HG03139 (cell line): Measurements from ENCODE around the gene CLN6.
A peak's percentile ranks its signal among the peaks of the same experiment; 100 is the strongest.
"Not testable (repeated sequence)": the region's sequence is repeated elsewhere in the genome, so short reads cannot be mapped to it uniquely, and the experiment has no call there.

Source experiments
- ATAC-seq: cut with Tn5 transposase; IDR thresholded peaks from one replicate; pipeline ENCODE4 v1.9.1; 2021; ENCODE audit not compliant: unreplicated experiment

The CLN6 gene

DNA sequence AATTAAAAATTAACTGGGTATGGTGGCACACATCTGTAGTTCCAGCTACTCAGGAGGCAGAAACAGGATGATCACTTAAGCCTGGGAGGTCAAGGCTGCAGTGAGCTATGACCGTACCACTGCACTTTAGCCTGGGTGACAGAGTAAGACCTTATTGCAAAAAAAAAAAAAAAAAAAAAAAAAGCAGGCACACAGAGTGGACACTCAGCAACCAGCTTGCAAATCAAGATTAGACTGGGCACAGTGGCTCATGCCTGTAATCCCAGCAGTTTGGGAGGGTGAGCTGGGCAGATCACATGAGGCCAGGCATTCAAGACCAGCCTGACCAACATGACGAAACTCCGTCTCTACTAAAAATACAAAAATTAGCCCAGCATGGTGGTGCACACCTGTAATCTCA is 5.4 kb downstream of the CLN6 start:
- ATAC-seq = no peak

DNA sequence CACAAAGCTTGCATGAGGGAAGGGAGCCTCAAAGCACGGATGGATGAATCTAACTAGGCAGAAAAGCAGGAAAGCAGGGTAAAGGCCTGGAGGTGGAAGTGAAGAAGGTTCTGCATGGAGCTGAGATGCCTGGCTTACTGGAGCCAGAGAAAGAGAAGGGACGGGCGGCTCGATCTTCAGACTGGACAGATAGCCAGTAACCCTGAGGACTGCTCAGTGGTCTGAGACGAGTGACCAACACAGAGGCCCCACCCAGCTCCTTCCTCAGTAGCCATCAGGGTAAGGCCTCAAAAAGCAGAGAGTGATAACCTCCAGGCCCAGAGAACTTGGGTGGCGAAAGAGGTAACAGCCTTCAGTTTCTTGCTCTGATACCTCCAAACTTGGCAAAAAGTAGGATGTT is 6.4 kb downstream of the CLN6 start:
- no peak for ATAC-seq

DNA sequence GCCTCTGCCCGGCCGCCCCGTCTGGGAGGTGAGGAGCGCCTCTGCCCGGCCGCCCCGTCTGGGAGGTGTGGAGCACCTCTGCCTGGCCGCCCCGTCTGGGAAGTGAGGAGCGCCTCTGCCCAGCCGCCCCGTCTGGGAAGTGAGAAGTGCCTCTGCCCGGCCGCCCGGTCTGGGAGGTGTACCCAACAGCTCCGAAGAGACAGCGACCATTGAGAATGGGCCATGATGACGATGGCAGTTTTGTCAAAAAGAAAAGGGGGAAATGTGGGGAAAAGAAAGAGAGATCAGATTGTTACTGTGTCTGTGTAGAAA is 7.1 kb downstream of the CLN6 start:
- not testable (repeated sequence) for ATAC-seq

DNA sequence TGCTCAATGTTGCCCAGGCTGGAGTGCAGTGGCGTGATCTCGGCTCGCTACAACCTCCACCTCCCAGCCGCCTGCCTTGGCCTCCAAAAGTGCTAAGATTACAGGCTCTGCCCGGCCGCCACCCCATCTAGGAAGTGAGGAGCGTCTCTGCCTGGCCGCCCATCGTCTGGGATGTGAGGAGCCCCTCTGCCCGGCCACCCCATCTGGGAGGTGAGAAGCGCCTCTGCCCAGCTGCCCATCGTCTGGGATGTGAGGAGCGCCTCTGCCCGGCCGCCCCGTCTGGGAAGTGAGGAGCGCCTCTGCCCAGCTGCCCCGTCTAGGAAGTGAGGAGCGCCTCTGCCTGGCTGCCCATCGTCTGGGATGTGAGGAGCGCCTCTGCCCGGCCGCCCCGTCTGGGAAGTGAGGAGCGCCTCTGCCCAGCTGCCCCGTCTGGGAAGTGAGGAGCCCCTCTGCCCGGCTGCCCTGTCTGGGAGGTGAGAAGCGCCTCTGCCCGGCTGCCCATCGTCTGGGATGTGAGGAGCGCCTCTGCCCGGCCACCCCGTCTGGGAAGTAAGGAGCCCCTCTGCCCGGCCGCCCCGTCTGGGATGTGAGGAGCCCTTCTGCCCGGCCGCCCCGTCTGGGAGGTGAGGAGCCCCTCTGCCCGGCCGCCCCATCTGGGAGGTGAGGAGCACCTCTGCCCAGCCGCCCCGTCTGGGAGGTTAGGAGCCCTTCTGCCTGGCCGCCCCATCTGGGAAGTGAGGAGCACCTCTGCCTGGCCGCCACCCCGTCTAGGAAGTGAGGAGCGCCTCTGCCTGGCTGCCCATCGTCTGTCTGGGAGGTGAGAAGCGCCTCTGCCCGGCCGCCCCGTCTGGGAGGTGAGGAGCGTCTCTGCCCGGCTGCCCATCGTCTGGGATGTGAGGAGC is 7.7 kb downstream of the CLN6 start:
- not testable (repeated sequence) for ATAC-seq

DNA sequence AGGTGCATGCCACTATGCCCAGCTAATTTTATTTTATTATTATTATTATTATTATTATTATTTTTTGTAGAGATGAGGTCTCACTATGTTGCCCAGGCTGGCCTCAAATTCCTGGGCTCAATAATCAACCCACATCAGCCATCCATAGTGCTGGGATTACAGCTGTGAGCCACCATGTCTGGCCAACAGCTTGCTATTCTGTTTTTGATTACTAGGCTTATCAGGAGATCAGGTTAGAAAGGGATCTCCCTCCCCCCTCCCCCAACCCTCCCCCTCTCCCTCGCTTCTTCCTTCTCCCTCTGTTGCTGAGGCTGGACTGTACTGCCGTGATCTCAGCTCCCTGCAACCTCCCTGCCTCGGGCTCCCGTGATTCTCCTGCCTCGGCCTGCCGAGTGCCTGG is 8.6 kb downstream of the CLN6 start:
- ATAC-seq = no peak

DNA sequence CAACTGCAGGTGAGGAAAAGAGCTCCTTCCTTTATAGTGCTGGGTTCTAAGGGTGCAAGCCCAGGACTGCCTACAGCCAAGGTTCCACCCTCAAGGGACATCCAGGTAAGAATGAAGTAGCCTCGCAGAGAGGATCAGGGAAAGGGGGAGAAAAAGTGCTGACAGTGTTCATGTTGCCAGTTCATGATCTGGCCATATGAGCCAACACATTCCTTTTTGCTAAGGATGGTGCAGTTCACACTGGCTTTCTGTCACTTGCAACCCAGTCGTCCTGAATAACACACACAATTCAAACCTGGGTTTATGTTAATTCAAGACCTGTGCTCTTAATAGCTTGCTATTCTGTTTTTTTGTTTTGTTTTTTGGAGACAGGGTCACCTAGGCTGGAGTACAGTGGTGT is 9.0 kb downstream of the CLN6 start:
- no peak for ATAC-seq

DNA sequence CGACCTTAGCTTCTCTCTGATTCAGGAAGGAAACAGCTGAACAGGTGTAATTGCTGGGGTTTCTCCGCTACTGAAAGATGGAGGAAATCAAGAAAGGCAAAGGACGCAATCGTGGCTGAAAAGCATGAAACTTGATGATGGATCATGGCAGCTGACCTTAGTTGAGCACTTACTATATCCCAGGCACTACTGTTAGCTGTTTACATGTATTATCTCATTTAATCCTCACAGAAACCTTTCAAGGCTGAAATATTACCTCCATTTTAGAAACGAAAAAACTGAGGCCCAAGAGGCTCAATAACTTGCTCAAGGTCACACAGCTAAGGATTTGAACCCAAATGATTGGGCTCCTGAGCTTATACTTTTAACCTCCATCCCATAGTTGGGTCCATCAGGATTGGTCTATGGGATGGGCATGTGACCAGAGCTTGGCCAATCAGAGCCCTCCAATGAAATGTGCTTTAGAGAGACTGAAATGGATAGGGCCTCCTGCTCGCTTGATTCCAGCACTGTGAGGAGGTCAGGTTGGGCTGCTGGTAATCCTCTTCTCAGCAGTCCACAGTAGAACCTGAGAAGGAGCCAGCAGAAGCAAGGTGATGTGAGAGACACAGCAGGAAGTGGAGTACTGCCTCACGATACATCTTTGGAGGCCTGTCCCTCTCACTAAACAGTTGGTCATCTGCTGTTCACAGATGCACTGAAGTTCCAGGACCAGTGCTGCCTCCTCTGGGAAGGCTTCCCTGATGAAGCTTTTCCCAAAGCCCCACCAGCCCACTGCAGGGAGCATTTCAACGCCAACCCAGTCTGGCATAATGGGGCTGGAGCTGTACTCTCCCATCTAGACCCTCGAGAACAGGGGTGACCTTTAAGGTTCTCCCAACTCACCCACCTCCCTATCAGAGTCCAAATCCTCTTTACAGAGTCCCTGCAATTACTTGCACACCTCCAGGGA is 10.4 kb downstream of the CLN6 start:
- no peak for ATAC-seq

DNA sequence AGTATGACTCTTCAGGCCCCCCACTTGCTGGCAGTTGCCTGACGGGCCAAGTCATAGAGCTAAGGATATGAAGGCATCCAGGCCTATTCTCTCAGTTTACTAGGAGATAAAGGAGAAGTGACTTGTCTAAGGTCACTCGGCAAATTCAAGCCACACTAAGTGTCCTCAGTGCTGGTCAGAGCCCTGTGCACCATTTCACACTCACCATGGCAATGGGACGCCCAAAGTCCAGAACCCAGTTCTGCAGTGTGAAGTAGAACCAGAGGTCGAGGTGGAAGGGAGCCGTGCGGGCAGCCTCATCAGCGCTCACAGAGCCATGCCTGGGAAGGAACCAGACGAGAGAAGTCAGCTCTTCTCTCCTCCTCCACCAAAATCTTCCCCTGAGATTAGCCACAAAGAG is 11.2 kb downstream of the CLN6 start:
- ATAC-seq = no peak

DNA sequence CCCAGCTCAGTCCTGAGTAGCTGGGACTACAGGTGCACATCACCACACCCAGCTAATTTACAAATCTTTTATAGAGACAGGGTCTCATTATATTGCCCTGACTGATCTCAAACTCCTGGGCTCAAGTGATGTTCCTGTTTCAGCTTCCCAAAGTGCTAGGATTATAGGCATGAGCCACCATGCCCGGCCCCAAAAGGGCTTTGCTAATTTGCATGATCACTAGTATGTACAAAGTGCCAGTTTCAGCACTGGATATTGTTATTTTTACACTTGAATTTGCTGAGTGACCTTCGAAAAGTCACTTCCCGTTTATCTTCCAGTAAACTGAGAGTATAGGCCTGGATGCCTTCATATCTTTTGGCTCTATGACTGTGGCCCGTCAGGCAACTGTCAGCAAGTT is 12.2 kb downstream of the CLN6 start:
- ATAC-seq = no peak

DNA sequence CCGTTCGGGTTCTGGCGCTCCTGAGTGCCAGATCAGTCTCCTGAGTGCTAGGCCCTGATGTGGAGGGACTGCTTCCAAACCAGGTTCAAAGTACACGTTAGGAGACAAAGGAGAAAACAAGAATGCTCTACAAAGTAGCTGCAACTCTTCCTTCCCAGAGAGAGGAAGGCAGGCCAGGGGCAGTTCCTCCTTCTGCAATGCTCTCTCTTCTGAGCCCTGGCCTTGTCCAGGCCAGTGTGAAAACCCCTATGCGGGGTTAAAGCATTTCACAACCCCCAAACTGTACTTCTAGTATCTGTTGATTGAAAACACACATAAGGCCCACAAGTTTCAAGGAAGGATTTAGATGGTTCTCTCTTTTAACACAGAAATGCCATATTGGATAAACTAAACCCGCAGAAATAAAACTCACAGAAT is 14.7 kb downstream of the CLN6 start:
- no peak for ATAC-seq

DNA sequence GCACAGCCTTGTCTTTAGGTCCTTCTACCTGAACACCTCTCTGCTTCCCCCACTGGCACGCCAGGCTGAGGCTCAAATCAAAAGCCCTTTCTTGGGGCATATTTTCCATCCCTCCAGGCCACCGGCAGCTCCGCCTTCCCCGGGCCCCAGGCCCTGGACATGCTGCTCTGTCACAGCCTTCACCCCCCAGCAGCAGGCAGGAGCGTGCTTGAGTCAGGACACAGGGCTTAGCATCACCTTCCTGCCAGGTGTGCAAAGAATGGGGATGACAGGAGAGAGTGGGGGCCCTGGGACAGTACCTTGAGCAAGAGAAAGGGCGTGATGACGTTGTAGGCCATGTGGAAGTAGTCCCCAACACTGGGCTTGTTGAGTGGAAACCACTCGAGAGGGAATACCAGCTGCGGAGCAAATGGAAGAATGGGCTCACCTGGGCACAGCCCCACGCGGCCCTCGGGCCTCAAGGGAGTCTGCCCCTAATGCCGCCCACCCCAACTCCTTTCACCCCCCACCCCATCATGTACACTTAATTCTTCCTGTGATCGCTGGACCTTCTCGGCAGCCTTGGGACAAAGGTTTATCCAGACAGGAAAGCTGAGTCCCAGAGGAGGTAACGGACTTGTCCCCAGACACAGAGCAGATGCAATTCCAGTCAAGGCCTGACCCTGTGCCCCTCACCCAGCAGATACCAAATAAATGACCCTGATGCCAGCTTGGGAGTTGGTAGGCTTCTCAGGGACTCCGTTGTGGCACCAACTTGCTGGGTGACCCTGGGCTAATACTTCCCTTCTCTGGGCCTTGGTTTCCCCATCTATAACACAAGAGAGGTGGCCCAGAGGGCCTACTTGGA is 15.3 kb downstream of the CLN6 start:
- no peak for ATAC-seq

DNA sequence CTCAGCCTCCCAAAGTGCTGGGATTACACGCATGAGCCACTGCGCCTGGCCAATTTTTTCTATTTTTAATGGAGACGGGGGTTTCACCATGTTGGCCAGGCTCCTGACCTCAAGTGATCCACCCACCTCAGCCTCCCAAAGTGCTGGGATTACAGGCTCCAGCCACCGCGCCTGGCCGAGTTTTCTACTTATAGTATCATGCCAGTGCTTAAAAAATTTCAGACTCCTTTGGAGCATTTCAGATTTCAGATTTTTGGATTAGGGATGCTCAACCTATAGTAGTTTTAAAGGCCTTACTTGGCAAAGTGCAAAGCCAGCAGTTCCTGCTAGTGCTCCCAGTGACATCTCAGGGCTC is 16.1 kb downstream of the CLN6 start:
- ATAC-seq = not testable (repeated sequence)

DNA sequence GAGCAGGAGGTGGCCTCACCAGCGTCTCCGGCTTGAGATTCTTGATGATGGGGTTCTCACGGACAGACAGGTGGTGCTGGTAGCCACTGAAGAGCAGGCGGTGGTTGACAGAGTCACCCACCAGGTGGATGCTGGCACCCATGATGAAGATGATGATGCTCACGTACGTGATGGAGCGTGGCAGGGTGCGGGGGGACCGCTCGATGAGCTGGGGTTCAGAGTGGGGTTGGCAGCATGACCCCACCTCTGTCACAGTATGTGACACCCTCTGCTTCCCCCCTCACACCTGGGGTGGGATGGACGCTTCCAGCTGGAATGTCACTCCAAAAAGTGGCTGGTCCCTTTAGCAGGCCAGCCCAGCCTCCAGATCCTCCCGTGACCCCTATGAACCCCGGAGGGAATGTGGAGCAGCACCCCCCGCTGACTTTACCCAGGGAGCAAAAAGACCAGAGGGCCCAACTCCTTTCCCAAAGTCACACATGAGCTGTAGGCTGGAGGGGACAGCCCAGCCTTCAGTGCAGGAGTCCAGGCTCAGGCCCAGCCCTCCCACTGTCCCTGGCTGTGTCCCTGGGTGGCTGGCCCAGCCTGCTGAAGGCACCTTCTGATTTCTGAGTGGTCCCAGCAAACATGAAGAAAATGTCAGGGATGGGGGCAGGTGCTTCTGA is 17.7 kb downstream of the CLN6 start:
- ATAC-seq = no peak

DNA sequence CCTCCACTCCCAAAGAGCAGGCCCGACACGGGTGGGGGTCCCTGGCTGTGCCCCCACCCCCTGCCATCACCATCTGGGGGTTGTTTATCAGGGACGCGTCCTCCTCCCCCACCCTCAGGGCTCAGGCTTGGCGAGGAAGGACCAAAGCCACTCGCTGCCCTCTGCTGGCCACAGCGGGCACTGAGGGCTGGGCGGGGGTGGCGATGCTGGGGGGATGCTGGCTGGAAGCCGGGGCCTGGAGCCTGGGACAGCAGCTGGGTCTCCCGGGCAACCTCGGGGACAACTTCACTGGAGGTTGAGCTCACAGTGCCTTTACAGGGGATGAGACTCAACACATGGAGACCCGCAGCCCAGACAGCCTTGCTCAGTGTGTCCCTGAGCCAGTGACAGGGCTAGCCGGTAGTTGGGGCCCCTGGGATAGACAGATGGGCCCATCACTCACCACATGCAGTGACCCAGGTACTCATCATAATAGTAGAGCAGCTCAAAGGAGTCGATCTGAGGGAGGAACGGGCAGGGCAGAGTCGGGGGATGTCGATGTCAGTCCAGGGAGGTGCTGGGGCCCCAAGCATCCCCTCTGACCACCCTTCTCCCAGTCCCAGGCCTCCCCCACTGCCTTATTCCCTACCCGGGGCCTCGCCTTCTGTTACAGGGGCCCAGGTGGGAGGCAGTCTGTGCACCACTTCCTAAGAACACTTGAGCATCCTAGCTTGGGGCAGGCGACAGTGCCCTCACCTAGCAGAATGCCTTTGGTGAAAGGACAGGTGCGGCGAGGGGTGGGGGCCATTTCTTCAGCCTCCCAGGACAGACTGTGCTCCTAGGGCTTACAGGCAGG is 18.5 kb downstream of the CLN6 start:
- ATAC-seq = no peak

DNA sequence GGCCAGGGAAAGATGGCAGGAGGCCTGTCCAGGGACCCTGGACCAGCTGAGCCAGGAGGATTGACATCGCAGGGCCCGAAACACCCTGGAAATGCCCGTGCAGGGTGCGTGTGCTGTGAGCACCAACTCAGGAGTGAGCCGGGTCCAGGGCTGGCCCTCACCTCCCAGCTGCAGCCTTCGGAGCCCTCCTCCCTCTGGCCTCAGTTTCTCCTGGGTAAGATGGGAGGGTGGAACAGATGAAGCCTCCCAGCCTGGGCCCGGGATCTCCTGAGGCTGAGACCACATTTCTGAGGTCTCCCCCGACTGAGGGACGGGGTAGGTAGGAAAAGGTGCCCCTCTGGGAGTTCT is 19.1 kb downstream of the CLN6 start:
- ATAC-seq = no peak

DNA sequence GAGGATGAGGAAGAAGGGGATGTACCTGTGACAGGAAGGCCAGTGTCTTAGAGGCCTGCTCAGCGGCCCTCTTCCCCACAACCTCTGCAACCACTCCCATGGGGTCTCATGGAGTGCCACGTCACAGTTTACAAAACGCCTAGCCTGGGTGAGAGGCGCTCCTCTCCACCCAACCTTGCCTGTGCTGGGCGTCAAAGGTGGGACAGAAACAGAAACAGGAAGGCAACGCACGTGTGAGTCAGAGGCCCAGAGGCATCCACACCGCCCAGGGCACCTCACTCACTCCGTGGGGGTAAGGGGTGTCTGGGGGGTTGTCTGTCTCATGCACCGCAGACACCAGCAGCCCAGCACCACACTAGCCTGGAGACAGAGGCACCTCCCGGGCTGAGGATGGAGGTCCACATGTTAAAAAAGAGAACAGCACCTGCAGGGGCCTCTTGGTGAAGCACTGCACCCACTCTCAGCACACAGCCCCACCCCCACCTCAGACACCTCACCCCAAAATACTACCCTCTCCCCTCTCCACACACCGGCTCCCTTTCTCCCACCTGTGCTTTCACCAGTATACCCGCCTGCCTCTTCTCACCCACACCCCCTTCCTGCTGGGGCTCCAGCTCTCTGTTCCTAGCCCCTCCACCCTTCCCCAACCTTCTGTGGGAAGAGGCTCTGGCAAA is 19.7 kb downstream of the CLN6 start:
- peak; percentile 41 for ATAC-seq

DNA sequence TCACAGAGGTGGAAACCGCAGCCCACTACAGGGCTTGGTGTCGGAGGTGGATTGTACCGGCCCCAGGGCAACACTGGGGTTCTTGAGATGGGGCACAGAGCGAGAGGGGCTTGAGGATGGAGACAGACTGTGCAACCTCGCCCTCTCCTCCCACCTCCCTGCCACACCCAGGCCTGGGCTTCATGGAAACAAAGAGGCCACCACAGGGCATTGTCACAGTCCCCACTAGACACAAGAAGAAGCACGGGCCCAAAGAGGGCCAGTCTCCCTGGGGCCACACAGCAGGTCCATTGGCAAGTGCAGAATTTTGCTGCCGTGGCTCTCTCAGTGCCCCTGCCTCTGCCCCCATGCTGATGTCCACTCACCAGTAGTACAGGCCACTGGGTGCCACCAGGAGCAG is 20.3 kb downstream of the CLN6 start:
- no peak for ATAC-seq

DNA sequence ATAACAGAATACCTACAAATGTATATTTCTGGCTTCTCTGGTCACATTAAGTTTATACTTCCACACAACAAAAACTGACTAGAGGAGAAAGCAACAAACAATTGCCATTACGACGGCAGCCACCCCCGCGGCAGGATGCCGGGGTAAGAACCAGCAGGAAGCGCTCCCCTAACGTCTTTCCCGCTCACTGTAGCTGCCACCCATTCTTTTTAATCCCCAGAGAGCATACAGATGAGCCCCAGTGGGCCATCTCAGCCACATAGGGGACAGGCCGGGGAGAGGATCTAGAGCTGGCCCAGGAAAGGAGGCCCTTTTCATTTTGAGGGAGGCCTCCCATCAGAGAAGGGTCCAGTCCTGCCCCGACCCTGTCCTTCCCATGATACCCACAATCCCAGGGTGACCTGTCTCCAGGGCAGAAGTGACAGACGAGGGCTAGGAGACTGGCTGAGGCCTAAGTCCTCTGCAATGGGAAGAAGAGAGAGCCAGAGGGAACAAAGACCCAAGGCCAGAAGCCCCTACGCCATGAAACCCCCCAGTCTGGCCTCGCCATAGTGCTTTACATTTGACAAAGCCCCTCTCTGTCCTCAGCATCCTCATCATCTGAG is 20.8 kb downstream of the CLN6 start:
- no peak for ATAC-seq

DNA sequence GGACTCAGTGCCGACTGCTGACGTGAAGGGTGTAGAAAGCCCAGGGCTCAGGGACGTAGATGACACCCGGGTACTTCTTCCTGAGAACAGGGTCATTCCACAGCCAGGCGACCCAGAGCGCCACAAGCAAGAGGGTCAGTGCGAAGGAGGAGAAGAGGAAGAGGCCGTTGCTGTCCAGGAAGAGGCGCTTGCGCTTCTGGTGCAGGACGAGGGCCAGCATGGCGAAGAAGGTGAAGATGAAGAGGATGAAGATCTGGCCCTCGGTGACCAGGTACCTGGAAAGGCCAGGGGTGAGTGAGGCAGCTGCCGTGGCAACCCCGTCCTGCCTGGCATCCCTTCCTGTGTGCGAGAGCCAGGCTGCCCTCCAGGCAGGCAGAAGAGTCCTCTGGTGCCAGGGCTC is 21.4 kb downstream of the CLN6 start:
- ATAC-seq = no peak
